C4-2B (cell line): Measurements from ENCODE around the gene C19orf33.
"Not testable (repeated sequence)": the region's sequence is repeated elsewhere in the genome, so short reads cannot be mapped to it uniquely, and the experiment has no call there.

ENCODE experiments used
- H3K27ac ChIP-seq: fragments of 450-650 bp; 2 replicates; pipeline ENCODE4 v1.5.1; 2017
- CTCF ChIP-seq: fragments of 450-650 bp; conservative IDR thresholded peaks from 2 replicates; pipeline ENCODE4 v1.5.1; 2017; ENCODE audit warnings: mild to moderate bottlenecking
- ZFX ChIP-seq: fragments of 450-650 bp; IDR thresholded peaks from 2 replicates; pipeline ENCODE4 v1.6.1; 2017

C19orf33 gene

DNA sequence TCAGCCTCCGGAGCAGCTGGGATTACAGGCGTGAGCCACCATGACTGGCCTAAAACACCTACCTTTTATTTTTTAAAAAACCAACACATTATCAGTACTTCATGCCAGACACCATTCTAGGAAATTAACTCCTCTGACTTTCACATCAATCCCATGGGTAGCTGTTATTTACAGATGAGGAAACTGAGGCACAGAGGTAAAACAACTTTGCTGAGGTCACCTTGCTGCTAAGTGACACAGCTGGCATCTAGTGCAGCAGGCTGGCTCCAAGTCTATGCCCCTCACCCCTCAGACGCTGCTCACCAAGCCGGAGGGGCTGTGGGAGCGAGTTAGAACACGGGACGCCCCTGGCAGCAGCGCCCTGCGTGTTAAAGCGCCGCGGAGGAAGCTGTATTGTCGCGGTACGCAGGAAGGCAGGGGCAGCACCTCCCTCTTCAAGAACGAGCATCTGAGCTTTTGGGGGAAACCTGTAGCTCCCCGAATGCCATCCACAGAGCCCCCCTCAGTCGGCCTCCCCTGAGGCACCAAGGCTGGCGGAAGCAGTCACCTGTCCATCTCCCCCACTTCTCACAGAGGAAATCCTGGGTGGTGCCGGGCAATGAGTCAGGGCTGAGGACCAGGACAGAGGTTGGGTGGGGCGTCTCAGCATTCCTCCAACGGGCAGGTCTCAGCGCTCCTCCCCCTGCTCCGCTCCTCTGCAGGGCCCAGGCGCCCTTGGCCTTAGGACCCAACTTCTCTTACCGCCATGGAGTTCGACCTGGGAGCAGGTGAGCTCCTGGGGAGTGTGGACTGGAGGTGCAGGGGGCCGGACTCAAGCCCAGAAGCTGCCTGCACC, at the start of gene C19orf33:
Gene C19orf33, plus strand, starts transcription at position 735 of the 835 bp plus-strand sequence. Its CDS starts 11 bp downstream, at position 746.
- H3K27ac ChIP-seq, result no peak within 1 kb of the TSS
- TF ChIP-seq ZFX, result no peak
- TF ChIP-seq CTCF, result no peak

DNA sequence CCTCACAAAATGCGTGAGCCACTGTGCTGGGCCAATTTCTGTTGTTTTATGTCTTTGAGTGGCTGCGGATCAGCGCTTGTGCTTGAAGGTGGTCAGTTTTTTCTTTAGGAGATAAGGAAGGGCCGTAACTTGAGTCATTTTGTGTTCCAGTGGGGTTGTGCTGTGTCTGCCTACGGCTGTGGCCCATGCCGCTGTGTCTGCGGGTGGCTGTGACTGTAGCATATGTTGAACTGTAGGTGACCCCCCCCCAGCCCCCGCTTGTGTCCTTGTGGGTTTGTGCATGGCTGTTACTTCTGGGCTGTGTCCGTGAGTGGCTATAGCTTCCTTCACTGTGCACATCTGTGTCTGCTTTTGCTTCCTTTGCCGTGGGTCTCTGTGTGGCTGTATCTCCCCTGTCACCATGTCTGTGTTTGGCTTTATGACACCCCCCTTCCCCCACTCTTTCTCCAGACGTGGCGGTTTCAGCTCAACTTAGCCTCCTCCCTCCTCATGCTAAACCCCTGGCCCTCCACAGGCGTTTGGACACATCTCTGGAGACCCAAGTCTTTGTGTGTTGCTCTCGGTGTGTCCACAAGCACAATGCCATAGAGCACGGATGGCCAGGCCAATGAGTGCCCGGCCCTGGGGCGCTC, 48.6 kb upstream of the C19orf33 start:
- H3K27ac ChIP-seq, result no peak overlapping the region
- TF ChIP-seq ZFX, result no peak
- no peak for TF ChIP-seq CTCF

GRCh38 chr19:38261942-38262341, 42.1 kb upstream of the C19orf33 start:
- not testable (repeated sequence) for H3K27ac ChIP-seq

- no peak overlapping the region for H3K27ac ChIP-seq
- no peak for TF ChIP-seq CTCF
- TF ChIP-seq ZFX, result no peak
Observed at GRCh38 chr19:38262585-38263268, 41.3 kb upstream of the C19orf33 start.

- TF ChIP-seq ZFX, result no peak
- no peak for TF ChIP-seq CTCF
Observed at GRCh38 chr19:38263689-38264485, 40.2 kb upstream of the C19orf33 start.

GRCh38 chr19:38264486-38265212, 39.4 kb upstream of the C19orf33 start, which contains the start of gene SPINT2:
SPINT2 (plus strand) TSS chr19:38264573; CDS start chr19:38264893, 320 bp downstream.
- TF ChIP-seq ZFX, result peak; percentile 57; the same call in 1 of the 2 replicates
- no peak for TF ChIP-seq CTCF
- peak within 1 kb of the TSS; percentile 94 for H3K27ac ChIP-seq

More at GRCh38 chr19:38263689-38264485, 40.2 kb upstream of the C19orf33 start:
- H3K27ac ChIP-seq, result peak overlapping the region; percentile 94
